Thoracic aorta endothelial cell (primary cell): ENCODE results near the gene GPR3. TPM values are rescaled to one million over a fixed set of nuclear protein-coding genes. Genes with fewer than 3 reads are reported as not detected.

Experiments
- total RNA-seq: library from RNA; depleted of rRNA; stranded (reverse); fragments of >200 nt; gene quantifications from 2 replicates; pipeline ENCODE4 v1.2.3, GENCODE V29; 2012

GPR3 gene, protein sequence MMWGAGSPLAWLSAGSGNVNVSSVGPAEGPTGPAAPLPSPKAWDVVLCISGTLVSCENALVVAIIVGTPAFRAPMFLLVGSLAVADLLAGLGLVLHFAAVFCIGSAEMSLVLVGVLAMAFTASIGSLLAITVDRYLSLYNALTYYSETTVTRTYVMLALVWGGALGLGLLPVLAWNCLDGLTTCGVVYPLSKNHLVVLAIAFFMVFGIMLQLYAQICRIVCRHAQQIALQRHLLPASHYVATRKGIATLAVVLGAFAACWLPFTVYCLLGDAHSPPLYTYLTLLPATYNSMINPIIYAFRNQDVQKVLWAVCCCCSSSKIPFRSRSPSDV
- 0.80 and 2.1 TPM in 2 replicates for total RNA-seq

DNA sequence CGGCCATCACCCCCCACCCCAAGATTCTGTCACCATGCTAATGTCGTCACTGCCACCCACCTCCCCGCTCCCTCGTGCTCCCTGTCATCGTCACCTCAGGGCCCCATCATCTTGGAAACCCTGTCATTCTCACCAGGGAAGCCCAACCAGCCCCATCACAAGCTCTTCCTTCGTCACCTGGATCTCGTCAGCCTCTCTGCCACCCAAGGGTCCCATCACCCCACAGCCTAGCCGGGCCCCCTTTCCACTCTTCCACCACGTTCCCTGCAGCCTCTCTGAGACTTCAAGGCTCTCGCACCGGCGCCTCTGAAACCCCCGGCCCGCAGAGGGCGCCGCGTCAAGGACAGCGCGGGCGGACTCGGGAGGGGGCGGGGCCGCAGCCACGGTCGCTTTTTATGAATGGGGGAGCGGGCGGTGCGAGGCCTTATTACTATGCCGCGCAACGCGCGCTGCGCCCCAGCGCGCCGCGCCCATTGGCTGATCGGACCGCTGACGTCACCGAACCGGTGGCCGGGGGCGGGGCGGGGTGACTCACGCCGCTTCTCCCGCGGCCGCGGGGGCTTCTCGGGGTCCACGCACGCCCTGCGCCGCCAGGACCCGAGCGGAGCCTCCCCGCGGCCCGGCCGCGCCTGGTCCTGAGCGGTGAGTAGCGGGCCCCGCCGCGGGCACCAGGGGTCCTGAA is at the start of gene GPR3:
Gene GPR3 (plus strand): TSS at position 527 of the 682 bp plus-strand sequence. CDS start 1,177 bp downstream, outside the sequence.

DNA sequence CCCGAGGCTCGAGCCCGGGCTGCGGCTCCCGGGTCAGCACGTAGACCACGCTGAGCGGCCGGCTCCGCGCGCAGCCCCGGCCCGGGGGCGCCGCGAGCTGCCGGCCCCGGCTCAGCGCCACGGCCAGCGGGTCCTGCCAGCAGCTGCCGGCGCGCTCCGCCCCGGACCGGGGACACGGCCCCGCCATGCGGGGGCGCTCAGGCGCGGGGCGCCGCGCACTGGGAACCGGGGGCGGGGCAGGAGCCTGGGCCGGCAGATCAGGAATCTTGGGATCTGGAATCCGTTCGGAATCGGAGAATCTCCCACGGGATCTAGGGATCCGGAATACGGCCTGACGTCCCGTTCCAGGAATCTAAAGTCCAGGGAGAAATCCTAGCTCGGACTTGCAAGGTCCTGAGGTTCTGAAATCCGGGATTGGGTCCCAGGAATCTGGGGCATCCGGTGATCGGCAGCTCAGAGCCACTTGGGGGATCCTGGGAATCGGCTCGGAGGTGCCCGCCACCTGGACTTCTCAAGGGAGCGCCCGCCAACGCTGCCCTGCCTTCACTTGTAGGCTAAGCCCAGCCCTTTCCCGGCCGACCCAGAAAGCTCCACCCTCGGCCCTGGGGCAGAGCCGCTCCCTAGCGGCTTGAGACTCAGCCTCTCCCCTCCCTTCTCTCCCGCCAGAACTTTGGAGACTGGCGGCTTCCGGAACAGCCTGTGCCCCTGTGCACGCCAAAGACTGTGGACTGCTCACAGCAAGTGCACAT is 25.8 kb upstream of the GPR3 start, which contains the start of gene MAP3K6:
Gene MAP3K6 (minus strand): TSS at position 551 of the 749 bp plus-strand sequence. CDS start 364 bp downstream, at position 187.

GRCh38 chr1:27374362-27375086 is 17.9 kb upstream of the GPR3 start, which contains the start of gene FCN3:
Gene FCN3 (minus strand): TSS chr1:27374824. CDS start chr1:27374818, 6 bp downstream.

DNA sequence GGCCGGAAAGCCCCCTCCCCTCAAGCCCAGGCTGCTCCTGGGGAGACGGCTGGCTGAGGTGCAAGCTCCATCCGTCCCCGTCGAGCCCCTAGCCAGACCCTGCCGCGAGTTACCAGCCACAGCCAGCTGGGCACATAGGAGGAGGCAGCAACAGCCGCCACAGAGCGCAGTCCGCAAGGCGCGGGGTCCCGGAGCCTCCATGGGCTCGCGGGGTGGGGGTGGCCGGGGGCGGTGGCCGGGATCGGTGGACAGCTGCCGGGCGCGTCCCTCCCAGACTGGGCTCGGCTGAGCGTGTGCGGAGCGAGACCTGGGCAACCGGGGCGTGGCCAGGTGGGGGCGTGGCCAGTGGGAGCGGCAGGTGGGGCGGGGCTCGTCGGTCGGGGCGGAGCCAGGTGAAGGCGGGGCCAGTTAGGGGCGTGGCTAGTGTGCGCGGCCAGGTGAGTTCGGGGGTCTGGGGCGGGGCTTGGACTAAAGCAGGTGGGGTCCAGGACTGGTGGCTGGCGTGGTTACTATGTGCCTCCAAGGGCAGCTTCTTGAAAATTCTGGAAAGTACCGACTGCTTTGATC is 9.3 kb upstream of the GPR3 start, which contains the start of gene CD164L2:
Gene CD164L2 (minus strand): TSS at position 295 of the 567 bp plus-strand sequence. CDS start 94 bp downstream, at position 201.

Other genes starting within 250 kb of the GPR3 start
- 13.3 and 15.7 TPM in 2 replicates for gene SLC9A1, start 237.5 kb upstream of the GPR3 start, total RNA-seq
- gene WDTC1, start 158.0 kb upstream of the GPR3 start, total RNA-seq = 18.1 and 22.7 TPM in 2 replicates
- gene TMEM222, start 70.5 kb upstream of the GPR3 start, total RNA-seq = 23.9 and 25.7 TPM in 2 replicates
- gene SYTL1, start 50.6 kb upstream of the GPR3 start, total RNA-seq = 0.07 TPM in 1 of 2 replicates, not detected in the other
- gene MAP3K6, start 25.7 kb upstream of the GPR3 start, total RNA-seq = 10.1 and 15.0 TPM in 2 replicates
- 0.14 TPM in 1 of 2 replicates, not detected in the other for gene FCN3, start 17.8 kb upstream of the GPR3 start, total RNA-seq
- gene CD164L2, start 9.3 kb upstream of the GPR3 start, total RNA-seq = not detected in 2 replicates
- gene WASF2, start 97.5 kb downstream of the GPR3 start, total RNA-seq = 56.1 and 59.5 TPM in 2 replicates
- 8.9 and 12.2 TPM in 2 replicates for gene AHDC1, start 211.5 kb downstream of the GPR3 start, total RNA-seq
- 0.07 TPM in 1 of 2 replicates, not detected in the other for gene FGR, start 242.6 kb downstream of the GPR3 start, total RNA-seq